Measurements from ENCODE around the gene SLC37A4. TPM values are rescaled to one million over a fixed set of nuclear protein-coding genes. Genes with fewer than 3 reads are reported as not detected.

The SLC37A4 gene
- total RNA-seq: 10 to 100 TPM; 24.1 to 35.0 TPM

DNA sequence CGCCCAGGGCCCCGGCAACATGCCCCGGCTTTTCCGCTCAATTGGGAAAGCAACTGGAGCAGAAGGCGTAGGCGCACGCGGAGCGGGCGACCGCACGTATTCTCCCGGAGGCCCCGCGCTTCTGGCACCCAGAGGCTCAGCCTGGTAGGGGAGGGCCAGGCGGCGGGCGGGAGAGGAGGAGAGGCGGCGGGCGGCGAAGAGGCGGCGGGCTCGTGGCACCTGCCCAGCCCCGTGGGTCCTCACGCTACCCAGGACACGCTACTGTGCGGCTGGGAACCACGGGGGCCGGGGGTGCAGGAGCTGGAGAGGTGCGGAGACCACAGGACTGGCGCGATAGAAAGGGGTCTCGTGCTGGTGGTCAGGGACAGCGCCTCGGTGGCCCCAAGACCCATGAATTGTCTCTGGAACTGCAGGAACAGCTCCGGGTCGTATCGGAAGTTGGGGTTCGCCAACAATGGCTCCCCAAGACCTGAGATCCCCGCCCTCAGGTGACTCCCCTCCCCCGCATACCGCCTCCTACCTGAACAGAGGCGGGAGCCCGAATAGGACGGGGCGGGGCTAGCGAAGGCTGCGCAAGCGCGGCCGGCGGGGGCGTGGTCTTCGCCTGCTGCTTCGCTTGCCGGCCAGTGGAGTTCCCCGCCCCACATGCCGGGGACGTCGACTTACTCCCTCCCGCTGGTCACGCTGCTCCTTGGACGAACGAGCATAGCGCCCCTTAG lies at the start of gene SLC37A4:
TSS of gene SLC37A4 (minus strand) at position 549 of the 719 bp plus-strand sequence.

GRCh38 chr11:119067371-119068222 lies 36.9 kb upstream of the SLC37A4 start, which contains the start of gene VPS11:
TSS of gene VPS11 (plus strand) at chr11:119067818. CDS start at chr11:119067824, 6 bp downstream.

GRCh38 chr11:119057000-119057769 lies 26.5 kb upstream of the SLC37A4 start, which contains the start of gene HYOU1:
TSS of gene HYOU1 (minus strand) at chr11:119057205. CDS start at chr11:119056160, 1,045 bp downstream.

DNA sequence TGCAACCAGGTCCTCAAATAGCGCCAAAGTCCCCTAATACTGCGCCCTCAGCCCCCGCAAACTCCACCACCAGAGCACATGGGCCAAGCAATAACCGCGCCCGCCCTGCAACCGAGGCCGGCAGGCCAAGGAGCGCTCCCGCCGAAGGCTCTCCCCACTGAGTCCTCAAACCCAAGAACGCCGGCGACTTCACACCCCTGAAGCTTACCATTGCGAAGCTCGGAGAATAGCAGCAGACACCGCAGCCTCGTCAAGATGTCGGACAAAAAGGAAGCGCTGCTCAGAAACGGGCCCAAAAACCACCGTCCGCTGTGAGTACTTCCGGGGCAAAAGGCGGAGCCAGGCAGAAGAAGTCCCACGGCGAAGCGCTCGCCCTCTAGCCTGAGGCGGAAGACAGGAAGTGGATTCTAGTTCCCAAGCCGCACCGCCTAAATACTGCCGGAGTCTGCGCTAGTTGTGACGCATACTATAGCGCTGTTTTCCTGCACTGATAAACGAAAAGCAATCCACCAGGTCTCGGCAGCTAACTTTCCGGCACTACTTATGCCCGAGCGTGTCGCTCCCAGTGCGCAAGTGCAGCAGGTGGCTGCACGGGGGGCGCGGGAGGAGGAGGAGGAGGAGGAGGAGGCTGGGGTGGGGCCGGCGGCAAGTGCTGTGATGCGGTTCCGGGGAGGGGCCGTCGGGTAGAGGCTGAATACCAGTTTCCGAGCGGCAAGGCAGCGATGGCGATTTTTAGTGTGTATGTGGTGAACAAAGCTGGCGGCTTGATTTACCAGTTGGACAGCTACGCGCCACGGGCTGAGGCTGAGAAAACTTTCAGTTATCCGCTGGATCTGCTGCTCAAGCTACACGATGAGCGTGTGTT lies 12.4 kb downstream of the SLC37A4 start, which contains the start of the genes RPS25 and TRAPPC4:
TSS of gene RPS25 (minus strand) at position 270 of the 865 bp plus-strand sequence. CDS start at position 211, 59 bp downstream.
TSS of gene TRAPPC4 (plus strand) at position 693 of the 865 bp plus-strand sequence. CDS start at position 723, 30 bp downstream.

DNA sequence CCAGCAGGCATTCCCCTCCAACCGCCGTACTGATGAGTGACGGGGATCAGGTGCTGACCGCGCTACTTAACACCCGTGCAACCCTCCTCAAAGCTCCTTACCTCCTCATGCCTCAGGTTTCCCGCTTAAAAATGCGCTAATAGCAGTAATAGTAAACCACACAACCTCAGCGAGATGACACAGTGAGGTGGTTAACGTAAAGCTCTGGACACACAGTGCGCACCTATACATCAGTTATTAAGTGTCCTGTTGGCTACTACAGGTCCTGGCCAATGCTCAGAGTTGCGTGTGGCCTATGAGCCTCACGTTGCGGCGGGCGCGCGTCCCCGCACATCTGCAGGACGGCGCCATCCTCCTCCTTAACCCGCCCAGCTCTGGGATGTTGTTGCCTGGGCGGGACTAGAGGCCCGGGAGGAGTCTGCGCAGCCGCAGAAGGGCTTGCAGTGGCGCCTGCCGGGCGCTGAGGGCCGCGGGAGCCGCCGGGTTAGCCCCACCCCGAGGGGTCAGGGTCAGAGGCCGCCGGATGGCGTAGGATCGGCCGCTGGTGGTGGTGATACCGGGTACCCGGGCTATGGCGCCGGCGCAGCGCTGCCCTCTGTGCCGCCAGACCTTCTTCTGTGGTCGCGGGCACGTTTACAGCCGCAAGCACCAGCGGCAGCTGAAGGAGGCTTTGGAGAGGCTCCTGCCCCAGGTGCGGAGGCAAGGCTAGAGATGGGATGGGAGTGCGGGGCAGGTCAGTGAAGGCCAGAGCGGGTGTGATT lies 32.9 kb downstream of the SLC37A4 start, which contains the start of gene CENATAC:
TSS of gene CENATAC (plus strand) at position 512 of the 761 bp plus-strand sequence. CDS start at position 572, 60 bp downstream.

Small RNA genes lying within 50 kb of the gene (small RNA-seq; reads per million reads assigned to genes)
- gene AP003392.2 (0 reads per million in 2 donors), gene RF00017 (0 reads per million in 2 donors), gene RF00019 (0 reads per million in 2 donors)

Other genes starting within 250 kb of the SLC37A4 start
- gene DDX6, start 239.7 kb downstream of the SLC37A4 start, total RNA-seq: 10 to 100 TPM; 73.3 to 74.7 TPM
- gene CXCR5, start 147.0 kb downstream of the SLC37A4 start, total RNA-seq: not detected
- 10 to 100 TPM in 1 of 2 donors, 1 to 10 TPM in 1; 6.9 to 10.7 TPM for gene BCL9L, start 105.0 kb downstream of the SLC37A4 start, total RNA-seq
- not detected for gene UPK2, start 74.6 kb downstream of the SLC37A4 start, total RNA-seq
- not detected for gene FOXR1, start 59.1 kb downstream of the SLC37A4 start, total RNA-seq
- gene CENATAC, start 32.7 kb downstream of the SLC37A4 start, total RNA-seq: 10 to 100 TPM; 18.6 to 28.2 TPM
- gene RPS25, start 12.5 kb downstream of the SLC37A4 start, total RNA-seq: 100 to 1,000 TPM; 853 to 862 TPM
- 100 to 1,000 TPM in 1 of 2 donors, 10 to 100 TPM in 1; 56.8 to 101 TPM for gene TRAPPC4, start 12.1 kb downstream of the SLC37A4 start, total RNA-seq
- 100 to 1,000 TPM in 1 of 2 donors, 10 to 100 TPM in 1; 95.0 to 180 TPM for gene HYOU1, start 26.3 kb upstream of the SLC37A4 start, total RNA-seq
- 10 to 100 TPM; 39.6 to 47.8 TPM for gene VPS11, start 36.9 kb upstream of the SLC37A4 start, total RNA-seq
- gene HMBS, start 54.0 kb upstream of the SLC37A4 start, total RNA-seq: 10 to 100 TPM; 15.8 to 18.3 TPM
- 10 to 100 TPM; 30.6 to 35.3 TPM for gene DPAGT1, start 71.0 kb upstream of the SLC37A4 start, total RNA-seq
- gene C2CD2L, start 76.5 kb upstream of the SLC37A4 start, total RNA-seq: 1 to 10 TPM; 7.2 to 8.0 TPM
- gene HINFP, start 90.7 kb upstream of the SLC37A4 start, total RNA-seq: 10 to 100 TPM; 16.0 to 20.0 TPM
- gene ABCG4, start 118.2 kb upstream of the SLC37A4 start, total RNA-seq: under 1 TPM; 0.33 to 0.34 TPM
- 10 to 100 TPM; 17.0 to 22.4 TPM for gene NLRX1, start 137.8 kb upstream of the SLC37A4 start, total RNA-seq
- under 1 TPM in 1 of 2 donors, not detected in 1; 0.69 TPM for gene NHERF4, start 154.6 kb upstream of the SLC37A4 start, total RNA-seq
- 10 to 100 TPM; 11.7 to 17.0 TPM for gene CBL, start 175.5 kb upstream of the SLC37A4 start, total RNA-seq